ENCODE results near the gene LY6G6F. TPM values are rescaled to one million over a fixed set of nuclear protein-coding genes. Genes with fewer than 3 reads are reported as not detected.

Gene LY6G6F
- total and polyA plus RNA-seq, 2 experiments from 2014 or later: not detected

DNA sequence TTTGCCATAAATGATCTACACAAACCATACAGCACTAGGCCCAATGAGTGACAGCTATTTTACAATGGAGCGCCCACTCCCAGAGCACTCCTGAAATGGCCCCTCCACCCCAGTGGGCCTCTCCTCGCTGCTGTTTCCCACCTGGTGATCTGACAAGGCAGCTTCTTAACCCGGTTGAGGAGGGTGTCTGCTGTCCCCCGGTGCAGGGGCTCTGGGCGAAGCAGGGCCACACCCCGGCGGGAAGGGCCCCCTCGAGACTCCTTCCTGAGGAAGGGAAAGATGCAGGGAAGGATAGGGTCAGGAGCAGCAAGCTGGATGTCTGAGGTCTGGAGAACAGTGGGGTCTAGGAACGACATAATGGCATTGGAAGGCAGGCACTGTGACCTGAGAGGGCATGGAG lies 13.8 kb upstream of the LY6G6F start:
- Histone ChIP-seq H3K4me3 (no peak overlapping the region), H3K36me3 (peaks cover 39% of the 10 kb centered on the region), H3K4me1 (ENCODE audit: low read depth) (no peaks in the 10 kb centered on the region), H3K9me3 (ENCODE audit: low read depth) (no peaks in the 10 kb centered on the region), H3K27ac (no peak overlapping the region), H3K27me3 (no peaks in the 10 kb centered on the region)
- DNase-seq (ENCODE audit: low read depth in 1 of 2, low spot score in 1 of 2): no peak
- TF ChIP-seq, protein P1, sequence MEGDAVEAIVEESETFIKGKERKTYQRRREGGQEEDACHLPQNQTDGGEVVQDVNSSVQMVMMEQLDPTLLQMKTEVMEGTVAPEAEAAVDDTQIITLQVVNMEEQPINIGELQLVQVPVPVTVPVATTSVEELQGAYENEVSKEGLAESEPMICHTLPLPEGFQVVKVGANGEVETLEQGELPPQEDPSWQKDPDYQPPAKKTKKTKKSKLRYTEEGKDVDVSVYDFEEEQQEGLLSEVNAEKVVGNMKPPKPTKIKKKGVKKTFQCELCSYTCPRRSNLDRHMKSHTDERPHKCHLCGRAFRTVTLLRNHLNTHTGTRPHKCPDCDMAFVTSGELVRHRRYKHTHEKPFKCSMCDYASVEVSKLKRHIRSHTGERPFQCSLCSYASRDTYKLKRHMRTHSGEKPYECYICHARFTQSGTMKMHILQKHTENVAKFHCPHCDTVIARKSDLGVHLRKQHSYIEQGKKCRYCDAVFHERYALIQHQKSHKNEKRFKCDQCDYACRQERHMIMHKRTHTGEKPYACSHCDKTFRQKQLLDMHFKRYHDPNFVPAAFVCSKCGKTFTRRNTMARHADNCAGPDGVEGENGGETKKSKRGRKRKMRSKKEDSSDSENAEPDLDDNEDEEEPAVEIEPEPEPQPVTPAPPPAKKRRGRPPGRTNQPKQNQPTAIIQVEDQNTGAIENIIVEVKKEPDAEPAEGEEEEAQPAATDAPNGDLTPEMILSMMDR (IDR thresholded peaks at IDR 0.05; ENCODE audit: low read depth, low read length): no peak

DNA sequence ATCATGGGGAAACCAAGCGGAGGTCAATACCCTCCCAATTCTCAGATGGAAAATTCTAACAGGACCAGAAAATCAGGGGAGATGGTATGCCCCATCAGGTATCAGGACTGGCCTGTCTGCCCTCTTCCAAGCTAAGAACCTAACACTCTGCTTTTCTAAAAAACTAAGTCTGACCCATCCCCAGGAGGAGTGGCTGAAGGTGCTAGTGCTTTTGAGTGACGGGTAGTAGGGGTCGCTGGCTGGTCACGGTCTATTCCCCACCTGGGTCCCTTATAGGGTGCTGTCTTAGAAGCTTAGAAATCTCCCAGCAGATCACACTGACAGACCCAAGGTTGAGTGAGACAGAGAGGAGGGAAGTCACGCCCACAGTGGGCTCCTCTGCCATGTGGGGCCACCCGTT lies 13.1 kb upstream of the LY6G6F start:
- no peak overlapping the region for H3K27ac ChIP-seq
- peaks cover 33% of the 10 kb centered on the region for H3K36me3 ChIP-seq
- DNase-seq (ENCODE audit: low read depth in 1 of 2, low spot score in 1 of 2): no peak

DNA sequence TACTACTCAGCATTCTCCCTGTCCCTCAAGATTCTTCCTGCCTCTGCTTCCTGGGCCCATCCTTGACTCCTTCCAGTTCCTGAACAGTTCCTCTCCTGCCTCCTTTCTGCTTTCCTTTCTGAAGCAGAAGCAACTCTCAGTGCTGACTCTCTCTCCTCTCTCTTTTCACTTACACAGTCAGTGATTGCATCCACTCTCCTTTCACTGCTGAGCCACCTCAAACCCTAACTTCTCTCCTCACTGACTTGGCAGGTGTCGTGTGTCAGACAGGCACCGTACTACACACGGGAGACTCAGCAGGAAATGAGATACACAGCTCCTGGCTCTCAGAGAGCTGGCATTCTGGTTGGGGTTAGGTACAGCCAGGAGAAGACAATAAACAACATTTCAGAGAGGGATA lies 9.1 kb upstream of the LY6G6F start:
- no peak for DNase-seq (ENCODE audit: low read depth in 1 of 2, low spot score in 1 of 2)
- no peak overlapping the region for H3K27ac ChIP-seq
- no peaks in the 10 kb centered on the region for H3K9me3 ChIP-seq (ENCODE audit: low read depth)
- no peaks in the 10 kb centered on the region for H3K27me3 ChIP-seq
- peaks cover 8% of the 10 kb centered on the region for H3K4me1 ChIP-seq (ENCODE audit: low read depth)
- TF ChIP-seq, protein P1 (IDR thresholded peaks at IDR 0.05; ENCODE audit: low read depth, low read length): no peak
- H3K36me3 ChIP-seq: peaks cover 18% of the 10 kb centered on the region
- no peak overlapping the region for H3K4me3 ChIP-seq

More for the DNA sequence above, 13.1 kb upstream of the LY6G6F start:
- Histone ChIP-seq H3K9me3 (ENCODE audit: low read depth) (no peaks in the 10 kb centered on the region), H3K27me3 (no peaks in the 10 kb centered on the region), H3K4me3 (no peak overlapping the region), H3K4me1 (ENCODE audit: low read depth) (no peaks in the 10 kb centered on the region)
- TF ChIP-seq, protein P1 (IDR thresholded peaks at IDR 0.05; ENCODE audit: low read depth, low read length): no peak

DNA sequence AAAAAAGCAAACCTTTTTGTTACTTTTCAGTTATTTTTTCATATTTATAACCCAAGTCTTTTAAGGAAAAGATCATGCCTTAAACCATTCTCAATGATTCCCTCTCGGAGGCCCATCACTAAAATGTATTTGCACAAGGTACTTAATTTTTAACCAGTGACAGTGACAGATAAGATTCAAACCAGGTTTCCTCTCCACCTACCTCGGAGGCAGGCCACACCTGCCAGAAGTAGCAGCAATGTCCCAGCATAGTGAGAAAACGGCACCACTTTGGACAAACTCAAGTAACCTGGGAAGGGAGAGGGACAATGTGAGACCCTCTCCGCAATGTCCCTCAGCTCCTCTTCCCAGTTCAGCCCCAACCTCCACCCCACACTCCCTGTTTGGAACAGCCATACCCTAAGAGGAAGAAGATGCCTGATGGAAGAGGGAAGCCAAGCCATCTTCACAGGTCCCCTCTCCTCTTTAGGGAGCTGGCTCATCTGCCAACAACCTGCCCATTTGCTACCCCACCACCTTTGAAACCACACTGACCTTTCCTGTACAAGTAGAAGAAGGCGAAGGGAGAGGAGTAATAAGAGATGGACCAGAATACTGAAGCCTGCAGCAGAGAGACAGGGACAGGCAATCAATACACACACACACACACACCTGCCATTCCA lies 5.8 kb upstream of the LY6G6F start:
- H3K27me3 ChIP-seq: no peaks in the 10 kb centered on the region
- no peak overlapping the region for H3K4me3 ChIP-seq
- H3K9me3 ChIP-seq (ENCODE audit: low read depth): no peaks in the 10 kb centered on the region
- TF ChIP-seq, protein P1 (IDR thresholded peaks at IDR 0.05; ENCODE audit: low read depth, low read length): no peak
- H3K36me3 ChIP-seq: peaks cover 5% of the 10 kb centered on the region
- H3K4me1 ChIP-seq (ENCODE audit: low read depth): peaks cover 8% of the 10 kb centered on the region
- no peak overlapping the region for H3K27ac ChIP-seq
- no peak for DNase-seq (ENCODE audit: low read depth in 1 of 2, low spot score in 1 of 2)

DNA sequence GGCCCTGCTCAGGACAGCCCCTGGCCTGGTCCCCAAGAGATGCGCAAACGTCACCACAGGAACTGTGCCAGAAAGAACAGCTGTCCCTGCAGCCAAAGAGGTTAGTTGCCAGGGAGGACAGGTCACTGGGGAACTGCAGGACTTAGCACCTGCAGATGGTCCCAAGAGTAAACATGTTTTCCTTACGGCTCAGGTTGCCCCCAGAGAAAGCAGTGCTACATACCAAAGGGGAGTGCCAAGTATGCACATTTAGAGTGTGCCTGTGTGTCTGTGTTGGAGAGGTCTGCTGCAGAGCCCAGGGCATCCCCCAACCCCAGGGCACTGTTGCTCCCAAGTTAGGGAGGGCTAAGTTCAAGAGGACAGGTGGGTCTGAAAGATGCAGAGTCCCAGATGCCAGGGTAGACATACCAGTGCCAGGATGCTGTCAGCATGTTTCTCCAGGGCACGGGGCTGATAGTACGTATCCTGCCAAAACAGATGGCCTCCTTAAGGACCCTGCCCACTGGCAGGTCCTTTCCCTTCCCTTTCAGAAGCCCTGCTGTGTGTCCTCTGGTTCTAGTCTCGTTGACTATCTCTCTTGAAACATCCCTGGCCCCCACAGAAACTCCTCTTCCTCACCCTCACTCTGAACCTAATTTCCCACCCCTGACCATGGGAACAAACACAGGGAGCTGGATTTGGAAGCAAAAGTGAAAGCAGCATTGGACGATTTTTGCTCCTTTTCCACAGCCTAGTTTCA lies 4.8 kb upstream of the LY6G6F start:
- peak overlapping the region; percentile 88 for H3K4me3 ChIP-seq
- peak in 1 of 2 donors; percentile 32 for DNase-seq (ENCODE audit: low read depth in 1 of 2, low spot score in 1 of 2)
- H3K4me1 ChIP-seq (ENCODE audit: low read depth): peaks cover 8% of the 10 kb centered on the region
- H3K36me3 ChIP-seq: peaks cover 5% of the 10 kb centered on the region
- H3K9me3 ChIP-seq (ENCODE audit: low read depth): no peaks in the 10 kb centered on the region
- no peak overlapping the region for H3K27ac ChIP-seq
- no peaks in the 10 kb centered on the region for H3K27me3 ChIP-seq
- TF ChIP-seq, protein P1 (IDR thresholded peaks at IDR 0.05; ENCODE audit: low read depth, low read length): no peak

All from cardiac muscle cell (in vitro differentiated cells and primary cell).